MM.1S (cell line): Measurements from ENCODE around the gene FGGY.
A peak's percentile ranks its signal among the peaks of the same experiment; 100 is the strongest.

ENCODE experiments used
- DNase-seq: peaks from one replicate; pipeline ENCODE4 v3.0.0-alpha.2; 2015
- H2AFZ ChIP-seq: fragments of 300-600 bp; sonication (generic); 2 replicates; pipeline ENCODE4 v1.6.0; 2016; ENCODE audit warnings: antibody characterized with exemption, low read length
- H3F3A ChIP-seq: fragments of 300-600 bp; sonication (generic); 2 replicates; pipeline ENCODE4 v1.6.1; 2016; ENCODE audit warnings: mild to moderate bottlenecking, antibody characterized with exemption, low read length, moderate library complexity, mixed read lengths; ENCODE audit not compliant: insufficient read depth
- H3K27ac ChIP-seq: fragments of 300-600 bp; sonication (generic); 2 replicates; pipeline ENCODE4 v1.5.1; 2016; ENCODE audit warnings: mild to moderate bottlenecking, low read length
- H3K27me3 ChIP-seq: fragments of 300-600 bp; sonication (generic); replicated peaks from 2 replicates; pipeline ENCODE4 v1.6.0; 2016; ENCODE audit warnings: low read length; ENCODE audit not compliant: insufficient read depth
- H3K36me3 ChIP-seq: fragments of 300-600 bp; sonication (generic); replicated peaks from 2 replicates; pipeline ENCODE4 v1.6.1; 2016; ENCODE audit warnings: mild to moderate bottlenecking, low read length, mixed read lengths; ENCODE audit not compliant: insufficient read depth
- H3K4me1 ChIP-seq: fragments of 300-600 bp; sonication (generic); 2 replicates; pipeline ENCODE4 v1.6.1; 2016; ENCODE audit warnings: low read length, mixed read lengths
- H3K4me2 ChIP-seq: fragments of 300-600 bp; sonication (generic); 2 replicates; pipeline ENCODE4 v1.6.0; 2016; ENCODE audit warnings: low read depth, low read length
- H3K4me3 ChIP-seq: fragments of 300-600 bp; sonication (generic); 2 replicates; pipeline ENCODE4 v1.5.1; 2016; ENCODE audit warnings: low read length, mixed read lengths
- H3K79me2 ChIP-seq: fragments of 300-600 bp; sonication (generic); 2 replicates; pipeline ENCODE4 v1.6.1; 2016; ENCODE audit warnings: mixed run types, low read length, mixed read lengths
- H3K9ac ChIP-seq: fragments of 300-600 bp; sonication (generic); 2 replicates; pipeline ENCODE4 v1.6.1; 2016; ENCODE audit warnings: low read length, mixed read lengths
- H3K9me2 ChIP-seq: fragments of 300-600 bp; sonication (generic); replicated peaks from 2 replicates; pipeline ENCODE4 v1.6.1; 2016; ENCODE audit warnings: mild to moderate bottlenecking, low read length, mixed read lengths; ENCODE audit not compliant: insufficient read depth
- H3K9me3 ChIP-seq: fragments of 300-600 bp; sonication (generic); replicated peaks from 2 replicates; pipeline ENCODE4 v1.6.1; 2016; ENCODE audit warnings: mild to moderate bottlenecking, low read length, mixed read lengths; ENCODE audit not compliant: insufficient read depth
- H4K20me1 ChIP-seq: fragments of 300-600 bp; sonication (generic); 2 replicates; pipeline ENCODE4 v1.6.1; 2016; ENCODE audit warnings: mild to moderate bottlenecking, low read length, moderate library complexity, mixed read lengths; ENCODE audit not compliant: insufficient read depth
- EZH2 ChIP-seq: fragments of 300-600 bp; sonication (generic); optimal IDR thresholded peaks from 2 replicates; pipeline ENCODE3; 2017; ENCODE audit warnings: low read depth, mild to moderate bottlenecking, antibody characterized with exemption, low read length, mixed read lengths
- EZH2phosphoT487 ChIP-seq: fragments of 300-600 bp; sonication (generic); IDR thresholded peaks from 2 replicates; pipeline ENCODE4 v1.6.1; 2018; ENCODE audit warnings: antibody characterized with exemption, low read length
- TF ChIP-seq, protein P1 (sequence below): fragments of 300-600 bp; sonication (generic); IDR thresholded peaks from 2 replicates; pipeline ENCODE4 v1.5.1; 2016; ENCODE audit warnings: antibody characterized with exemption, low read length, mixed read lengths

FGGY gene

DNA sequence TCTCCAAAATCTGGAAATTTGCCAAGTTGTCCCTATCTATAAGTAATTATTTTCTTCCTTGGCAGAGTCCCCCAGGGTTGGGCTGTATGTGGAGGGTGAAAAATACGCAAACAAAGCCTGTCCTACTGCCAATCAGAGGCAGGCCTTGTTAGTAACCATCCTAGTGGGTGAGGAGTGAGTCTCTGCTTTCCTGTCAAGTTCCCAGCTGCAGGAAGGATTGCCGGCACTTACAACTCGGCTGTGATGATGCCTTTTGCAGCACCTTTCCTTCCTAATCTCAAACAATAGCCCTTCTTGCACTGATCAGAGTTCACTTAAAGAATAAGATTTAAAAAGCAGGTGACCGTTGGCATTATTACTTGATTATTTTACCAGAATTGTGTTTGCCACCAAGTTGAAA is 31.3 kb upstream of the FGGY start:
- H3K4me2 ChIP-seq: no peak overlapping the region
- H3K9me2 ChIP-seq: no peaks in the 10 kb centered on the region
- H3F3A ChIP-seq: 0 out of 2 replicates have a peak, but pooled peaks cover 3% of the 10 kb centered on the region
- H3K27ac ChIP-seq: no peak overlapping the region
- H3K36me3 ChIP-seq: no peaks in the 10 kb centered on the region
- H3K9ac ChIP-seq: no peak overlapping the region
- H3K79me2 ChIP-seq: no peaks in the 10 kb centered on the region
- H3K4me3 ChIP-seq: no peak overlapping the region
- no peaks in the 10 kb centered on the region for H4K20me1 ChIP-seq
- TF ChIP-seq EZH2 (no peak), EZH2phosphoT487 (no peak)
- TF ChIP-seq, protein P1, sequence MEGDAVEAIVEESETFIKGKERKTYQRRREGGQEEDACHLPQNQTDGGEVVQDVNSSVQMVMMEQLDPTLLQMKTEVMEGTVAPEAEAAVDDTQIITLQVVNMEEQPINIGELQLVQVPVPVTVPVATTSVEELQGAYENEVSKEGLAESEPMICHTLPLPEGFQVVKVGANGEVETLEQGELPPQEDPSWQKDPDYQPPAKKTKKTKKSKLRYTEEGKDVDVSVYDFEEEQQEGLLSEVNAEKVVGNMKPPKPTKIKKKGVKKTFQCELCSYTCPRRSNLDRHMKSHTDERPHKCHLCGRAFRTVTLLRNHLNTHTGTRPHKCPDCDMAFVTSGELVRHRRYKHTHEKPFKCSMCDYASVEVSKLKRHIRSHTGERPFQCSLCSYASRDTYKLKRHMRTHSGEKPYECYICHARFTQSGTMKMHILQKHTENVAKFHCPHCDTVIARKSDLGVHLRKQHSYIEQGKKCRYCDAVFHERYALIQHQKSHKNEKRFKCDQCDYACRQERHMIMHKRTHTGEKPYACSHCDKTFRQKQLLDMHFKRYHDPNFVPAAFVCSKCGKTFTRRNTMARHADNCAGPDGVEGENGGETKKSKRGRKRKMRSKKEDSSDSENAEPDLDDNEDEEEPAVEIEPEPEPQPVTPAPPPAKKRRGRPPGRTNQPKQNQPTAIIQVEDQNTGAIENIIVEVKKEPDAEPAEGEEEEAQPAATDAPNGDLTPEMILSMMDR: no peak
- DNase-seq: no peak
- no peak overlapping the region for H2AFZ ChIP-seq
- no peaks in the 10 kb centered on the region for H3K27me3 ChIP-seq
- H3K9me3 ChIP-seq: no peaks in the 10 kb centered on the region
- peaks cover 7% of the 10 kb centered on the region for H3K4me1 ChIP-seq

DNA sequence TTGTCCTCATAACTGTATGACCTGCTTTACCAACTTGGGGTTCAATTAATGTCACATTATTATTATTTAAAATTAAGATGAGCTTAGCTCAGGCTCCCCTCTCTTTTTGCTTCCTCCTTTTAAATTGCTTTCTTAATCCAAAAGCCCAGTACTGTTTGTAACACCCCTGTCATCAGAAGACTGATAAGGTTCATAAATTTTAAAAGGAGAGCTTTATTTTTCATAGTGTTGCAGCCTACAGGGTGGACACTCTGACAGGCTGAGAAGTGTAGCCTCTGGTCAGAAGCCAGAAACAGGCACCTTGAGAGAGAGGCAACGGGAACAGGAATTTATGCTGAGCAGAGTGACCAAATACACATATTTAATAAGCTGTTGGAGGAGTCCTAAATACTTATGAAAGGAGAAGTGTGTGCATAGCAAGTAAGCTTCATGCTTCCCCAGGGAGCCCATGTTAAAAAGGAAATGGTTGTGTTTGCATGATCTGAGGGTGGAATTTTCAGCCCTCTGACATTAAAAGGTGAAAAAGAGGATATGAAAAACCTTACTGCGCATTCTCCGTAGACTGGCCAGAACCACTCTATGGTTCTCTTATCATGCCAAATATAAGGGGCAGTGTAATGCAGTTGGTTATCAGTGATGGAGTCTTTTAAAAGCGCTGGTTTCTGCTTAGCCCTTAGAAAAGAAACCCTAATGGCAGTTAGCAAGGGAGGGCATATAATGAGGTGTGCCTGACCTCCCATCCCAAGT is 30.5 kb upstream of the FGGY start:
- H3F3A ChIP-seq: 0 out of 2 replicates have a peak, but pooled peaks cover 3% of the 10 kb centered on the region
- no peaks in the 10 kb centered on the region for H3K36me3 ChIP-seq
- no peak for DNase-seq
- H3K4me1 ChIP-seq: peaks cover 7% of the 10 kb centered on the region
- H3K27ac ChIP-seq: no peak overlapping the region
- H3K9me3 ChIP-seq: no peaks in the 10 kb centered on the region
- H3K9me2 ChIP-seq: no peaks in the 10 kb centered on the region
- no peak overlapping the region for H3K4me3 ChIP-seq
- H3K27me3 ChIP-seq: no peaks in the 10 kb centered on the region
- peak overlapping the region; percentile 4; the same call in 1 of the 2 replicates for H3K4me2 ChIP-seq
- H2AFZ ChIP-seq: no peak overlapping the region
- TF ChIP-seq, protein P1: no peak
- no peak for TF ChIP-seq EZH2
- TF ChIP-seq EZH2phosphoT487: no peak
- H3K79me2 ChIP-seq: no peaks in the 10 kb centered on the region
- no peaks in the 10 kb centered on the region for H4K20me1 ChIP-seq
- H3K9ac ChIP-seq: no peak overlapping the region

DNA sequence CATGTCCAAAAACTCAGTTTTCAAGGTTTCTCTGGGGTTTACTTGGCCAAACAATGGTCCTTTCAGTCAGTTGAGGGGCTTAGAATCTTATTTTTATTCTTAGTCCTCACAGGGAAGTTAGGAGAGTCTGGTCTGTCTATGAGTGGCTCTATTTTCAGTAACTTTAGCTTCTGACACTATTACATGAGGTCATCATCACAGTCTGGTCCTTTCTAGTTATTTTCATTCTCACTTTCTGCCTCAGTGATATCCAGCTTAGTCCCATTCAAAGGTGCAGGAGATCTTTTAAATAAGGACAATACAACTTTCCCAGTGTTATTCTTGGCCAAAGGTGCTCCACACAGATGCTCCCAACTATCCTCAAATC is 30.0 kb upstream of the FGGY start:
- H3K4me2 ChIP-seq: peak overlapping the region; percentile 4; the same call in 1 of the 2 replicates
- no peak overlapping the region for H2AFZ ChIP-seq
- no peaks in the 10 kb centered on the region for H3K79me2 ChIP-seq
- H3F3A ChIP-seq: 0 out of 2 replicates have a peak, but pooled peaks cover 3% of the 10 kb centered on the region
- H3K9me3 ChIP-seq: no peaks in the 10 kb centered on the region
- H3K4me1 ChIP-seq: peaks cover 7% of the 10 kb centered on the region
- DNase-seq: no peak
- H4K20me1 ChIP-seq: no peaks in the 10 kb centered on the region
- no peaks in the 10 kb centered on the region for H3K36me3 ChIP-seq
- no peak overlapping the region for H3K4me3 ChIP-seq
- H3K9me2 ChIP-seq: no peaks in the 10 kb centered on the region
- H3K27ac ChIP-seq: no peak overlapping the region
- TF ChIP-seq EZH2 (no peak), EZH2phosphoT487 (no peak)
- TF ChIP-seq, protein P1: no peak
- H3K9ac ChIP-seq: no peak overlapping the region
- no peaks in the 10 kb centered on the region for H3K27me3 ChIP-seq
